T-helper 9 cell (primary cell): ENCODE results near the gene NAA40.

Experiments
- DNase-seq: peaks from one replicate; pipeline ENCODE4 v3.0.0-alpha.2; 2020

NAA40 gene

GRCh38 chr11:63913866-63914830 is 24.7 kb upstream of the NAA40 start:
- no peak for DNase-seq

- no peak for DNase-seq
Observed at GRCh38 chr11:63914896-63915691, 23.7 kb upstream of the NAA40 start.

DNA sequence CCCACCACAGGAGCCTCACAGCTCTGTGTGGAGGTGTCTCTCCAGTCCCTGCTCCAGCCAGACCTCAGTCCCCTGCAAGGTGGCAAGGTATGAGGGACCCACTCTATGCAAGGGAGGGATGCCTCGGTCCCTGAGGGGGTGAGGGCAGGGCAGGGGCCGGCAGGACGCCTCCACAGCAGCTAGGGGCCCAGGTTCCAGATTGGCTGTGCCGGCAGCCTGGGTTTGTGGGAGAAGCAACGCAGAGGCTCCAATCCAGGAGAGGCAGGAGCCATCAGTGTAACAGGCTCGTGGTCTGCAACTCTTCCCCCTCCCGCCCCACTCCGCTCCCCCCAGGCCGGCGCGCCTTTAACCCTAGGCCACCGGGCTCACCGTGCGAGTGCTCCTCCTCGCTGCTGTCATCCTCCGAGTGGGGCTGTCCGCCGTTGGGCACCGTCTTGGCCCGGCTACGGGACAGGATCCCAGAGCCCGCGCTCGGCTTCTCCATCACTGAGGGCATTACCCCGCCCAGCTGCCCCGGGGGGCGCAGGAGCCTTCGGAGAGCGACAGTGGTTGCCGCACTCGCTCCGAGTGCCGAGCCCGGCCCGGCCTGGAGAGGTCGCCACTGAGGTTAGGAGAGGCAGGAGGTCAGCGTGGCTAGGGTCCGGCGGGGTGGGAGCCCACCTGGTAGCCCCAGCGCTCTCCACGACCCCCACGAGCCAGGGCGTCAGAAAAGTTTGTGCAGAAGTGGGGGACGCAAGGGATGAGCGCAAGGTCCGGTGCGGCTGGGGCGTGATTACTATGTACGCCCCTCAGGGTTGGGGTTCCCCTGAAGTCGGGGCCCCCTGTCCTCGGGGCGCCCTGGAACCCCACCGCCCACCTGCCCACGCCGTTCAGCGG is 22.6 kb upstream of the NAA40 start:
- DNase-seq = peak; percentile 17

- peak; percentile 41 for DNase-seq
Observed at GRCh38 chr11:63916837-63917691, 21.7 kb upstream of the NAA40 start, which contains the start of gene RCOR2. Gene RCOR2, minus strand, starts transcription at chr11:63917164. Its CDS starts 708 bp downstream, at chr11:63916456.

- DNase-seq = peak; percentile 24
Observed at GRCh38 chr11:63917692-63918506, 20.9 kb upstream of the NAA40 start.

- no peak for DNase-seq
Observed at GRCh38 chr11:63918507-63919191, 20.2 kb upstream of the NAA40 start.

- no peak for DNase-seq
Observed at GRCh38 chr11:63919267-63920125, 19.3 kb upstream of the NAA40 start.

- no peak for DNase-seq
Observed at GRCh38 chr11:63920126-63920938, 18.5 kb upstream of the NAA40 start.

GRCh38 chr11:63920939-63921417 is 17.8 kb upstream of the NAA40 start:
- DNase-seq = no peak

DNA sequence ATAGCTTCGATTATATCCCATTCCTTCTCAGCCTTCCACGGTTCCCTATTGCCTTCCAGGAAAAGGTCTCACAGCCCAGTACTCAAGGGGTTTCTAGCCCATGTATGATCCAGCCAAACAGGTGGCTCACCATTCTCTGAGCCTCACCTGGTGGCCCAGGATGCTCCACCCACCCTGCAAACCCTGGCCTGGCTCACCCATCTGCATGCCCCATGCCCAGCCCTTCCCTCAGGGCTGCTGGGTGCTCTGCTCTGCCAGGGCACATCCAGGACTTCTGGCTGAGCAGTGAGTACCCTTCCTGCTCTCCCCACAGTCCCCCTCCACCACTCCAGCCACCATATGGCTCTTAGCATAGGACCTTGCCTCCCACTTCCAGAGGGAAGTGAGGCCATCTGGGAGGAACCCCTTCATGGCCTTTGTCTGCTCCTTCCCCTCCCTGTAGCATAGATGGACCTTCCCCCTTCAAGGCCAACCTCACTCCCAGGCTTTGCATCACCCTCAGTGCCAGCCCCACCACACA is 16.1 kb upstream of the NAA40 start:
- no peak for DNase-seq

DNA sequence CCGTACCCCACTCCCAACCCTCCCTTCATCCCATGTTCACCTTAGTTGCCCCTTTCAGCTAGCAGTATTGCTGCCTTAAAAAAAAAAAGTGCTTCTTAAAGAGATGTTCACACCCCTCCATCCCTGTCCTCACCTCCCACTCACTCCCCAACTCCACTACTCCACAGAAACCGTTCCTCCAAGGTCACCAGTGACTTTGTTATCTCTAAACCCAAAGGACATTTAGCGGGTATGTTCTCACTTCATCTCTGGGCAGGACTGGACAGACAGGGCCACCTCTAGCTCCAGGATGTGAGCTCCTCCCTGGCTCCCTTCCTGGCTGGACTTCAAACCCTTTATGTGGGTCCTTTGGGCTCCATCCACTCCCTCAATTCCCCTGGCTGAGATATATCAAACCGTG is 15.5 kb upstream of the NAA40 start:
- no peak for DNase-seq

- DNase-seq = no peak
Observed at GRCh38 chr11:63929616-63930015, 9.2 kb upstream of the NAA40 start.

DNA sequence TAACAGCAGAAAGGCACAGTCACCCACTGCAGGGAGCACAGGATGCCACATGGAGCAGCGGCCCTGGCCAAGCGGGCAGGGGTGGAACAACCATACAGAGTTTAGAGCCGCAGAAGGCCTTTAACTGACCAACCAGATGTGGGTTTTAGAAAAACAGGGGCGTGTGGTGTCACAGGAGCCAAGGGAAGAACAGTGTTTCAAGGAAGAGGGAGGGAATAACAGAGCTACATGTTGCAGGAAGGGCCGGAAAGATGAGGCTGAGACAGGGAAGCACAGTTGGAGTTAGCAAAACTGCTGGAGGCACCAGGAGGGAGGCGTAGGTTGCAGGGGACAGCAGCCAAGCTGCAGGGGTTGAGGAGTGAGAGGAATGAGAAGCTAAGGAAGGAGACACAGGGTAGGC is 7.8 kb upstream of the NAA40 start:
- DNase-seq = no peak

DNA sequence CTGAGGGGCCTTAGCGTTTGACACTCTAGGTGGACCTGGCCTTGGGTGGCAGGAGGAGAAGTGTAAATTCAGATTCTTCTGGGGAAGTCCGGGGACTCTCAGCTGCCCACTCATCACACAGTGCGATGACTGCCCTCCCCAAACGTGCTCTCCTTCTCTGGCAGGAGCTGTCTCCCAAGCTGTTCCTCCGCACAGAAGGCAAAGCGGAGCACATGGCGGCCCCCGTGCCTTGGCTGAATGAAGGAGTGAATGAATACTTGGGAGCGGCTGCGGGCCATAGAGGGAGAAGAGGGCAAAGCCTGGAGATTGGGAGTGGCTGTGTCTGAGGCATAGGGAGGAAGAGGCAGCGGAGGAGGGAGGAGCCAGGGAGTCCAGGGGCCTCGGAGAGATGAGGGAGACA is 6.9 kb upstream of the NAA40 start:
- DNase-seq = no peak

DNA sequence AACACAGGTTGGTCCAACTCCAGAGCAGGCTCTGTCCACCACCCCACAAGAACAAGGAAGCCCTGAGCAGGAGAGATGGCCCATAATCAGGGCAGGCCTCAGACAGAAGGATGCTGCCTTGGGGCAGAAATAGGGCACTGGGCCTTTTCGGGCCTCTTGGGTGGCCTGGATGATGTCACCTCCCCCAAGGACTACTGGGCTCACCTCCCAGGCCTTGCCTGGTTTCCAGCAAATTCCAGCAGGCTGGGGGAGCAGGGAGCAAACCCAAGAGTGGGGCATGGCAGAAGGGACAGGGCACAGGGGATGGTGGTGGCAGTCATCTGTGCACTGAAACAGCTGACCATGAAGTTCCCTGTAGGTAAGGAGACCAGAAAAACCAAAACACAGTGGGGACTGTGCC is 5.3 kb upstream of the NAA40 start:
- no peak for DNase-seq

GRCh38 chr11:63937713-63938478 is 906 bp upstream of the NAA40 start:
- no peak for DNase-seq

DNA sequence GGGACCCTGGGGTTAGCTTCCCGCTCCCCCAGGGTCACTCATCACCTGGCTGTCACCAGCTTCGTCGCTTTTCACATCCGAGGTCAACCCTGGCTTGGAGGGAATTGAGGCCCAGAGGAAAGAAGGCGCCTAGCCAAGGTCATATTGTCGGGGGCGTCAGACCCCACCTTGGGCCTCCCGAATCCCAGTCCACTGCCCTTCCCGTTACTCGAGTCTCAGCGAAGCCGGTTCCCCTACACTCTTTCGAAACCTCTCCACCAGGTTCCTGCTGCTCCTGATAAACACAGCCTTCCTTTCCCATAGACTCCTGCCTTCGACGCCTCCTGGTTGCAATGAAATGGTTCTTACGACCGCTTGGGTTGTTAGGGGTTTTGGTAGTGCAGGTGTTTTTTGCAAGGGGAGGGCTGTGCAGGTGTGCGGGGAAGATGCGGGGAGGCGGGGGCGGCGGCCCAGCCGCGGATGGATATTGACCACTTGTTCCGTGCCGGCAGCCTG is 642 bp downstream of the NAA40 start:
- no peak for DNase-seq
